Suppressor macrophage (primary cell): Measurements from ENCODE around the gene ABCA4.

ENCODE experiments used
- DNase-seq, 4 experiments: peaks; one replicate each; pipeline ENCODE4 v3.0.0-alpha.2; 2020 to 2022

Gene ABCA4

GRCh38 chr1:94081566-94082344, 39.2 kb downstream of the ABCA4 start:
- peak in 1 of 4 experiments; percentile 44 for DNase-seq

GRCh38 chr1:94079989-94080388, 41.0 kb downstream of the ABCA4 start:
- DNase-seq = no peak

- DNase-seq = no peak
Measured at GRCh38 chr1:94079080-94079940, 41.6 kb downstream of the ABCA4 start.

GRCh38 chr1:94072840-94073522, 48.0 kb downstream of the ABCA4 start:
- no peak for DNase-seq

- DNase-seq = no peak
Measured at GRCh38 chr1:94071976-94072375, 49.0 kb downstream of the ABCA4 start.

- no peak for DNase-seq
Measured at GRCh38 chr1:94071391-94071790, 49.6 kb downstream of the ABCA4 start.

GRCh38 chr1:94070865-94071264, 50.1 kb downstream of the ABCA4 start:
- no peak for DNase-seq

GRCh38 chr1:94069919-94070285, 51.0 kb downstream of the ABCA4 start:
- no peak for DNase-seq

GRCh38 chr1:94068999-94069918, 51.7 kb downstream of the ABCA4 start:
- DNase-seq = no peak

GRCh38 chr1:94068096-94068998, 52.6 kb downstream of the ABCA4 start:
- no peak for DNase-seq

- no peak for DNase-seq
Measured at GRCh38 chr1:94067196-94067595, 53.8 kb downstream of the ABCA4 start.

GRCh38 chr1:94063379-94063778, 57.6 kb downstream of the ABCA4 start:
- peak in 3 of 4 experiments; percentile 30 to 49 (median 36) for DNase-seq

- peak; percentile 69 to 80 (median 74) for DNase-seq
Measured at GRCh38 chr1:94061513-94062443, 59.2 kb downstream of the ABCA4 start.

- no peak for DNase-seq
Measured at GRCh38 chr1:94060720-94061119, 60.2 kb downstream of the ABCA4 start.

GRCh38 chr1:94058766-94059165, 62.2 kb downstream of the ABCA4 start:
- DNase-seq = no peak

GRCh38 chr1:94056996-94057395, 64.0 kb downstream of the ABCA4 start:
- DNase-seq = no peak

GRCh38 chr1:94056171-94056570, 64.8 kb downstream of the ABCA4 start:
- no peak for DNase-seq

- DNase-seq = peak in 2 of 4 experiments; percentile 12 to 28
Measured at GRCh38 chr1:94055459-94056122, 65.4 kb downstream of the ABCA4 start.

- DNase-seq = no peak
Measured at GRCh38 chr1:94050675-94051074, 70.3 kb downstream of the ABCA4 start.
